SK-N-SH (cell line): Measurements from ENCODE around the gene CDK3.

Experiments
- CTCF ChIP-seq: fragments of 200-600 bp; sonication (generic); IDR thresholded peaks from 2 replicates; pipeline ENCODE4 v1.6.1; 2017; ENCODE audit warnings: antibody characterized with exemption, mild to moderate bottlenecking, moderate library complexity
- RFX5 ChIP-seq: IDR thresholded peaks from 2 replicates; pipeline ENCODE4 v1.6.1; 2012; ENCODE audit warnings: mild to moderate bottlenecking, improper control_type of control experiment, low read length
- SIN3A ChIP-seq: IDR thresholded peaks from 2 replicates; pipeline ENCODE4 v1.6.1; 2012; ENCODE audit warnings: low read depth, mild to moderate bottlenecking, low read length, moderate library complexity, borderline replicate concordance
- TCF12 ChIP-seq: IDR thresholded peaks from 2 replicates; pipeline ENCODE4 v1.4.0; 2012
- USF2 ChIP-seq: fragments of 150-350 bp; IDR thresholded peaks from 2 replicates; pipeline ENCODE4 v1.6.1; 2017; ENCODE audit warnings: antibody characterized with exemption, low read length, low read depth, borderline replicate concordance

GRCh38 chr17:76000016-76000754 lies 470 bp upstream of the CDK3 start:
- no peak for TF ChIP-seq SIN3A
- TF ChIP-seq TCF12, result no peak
- no peak for TF ChIP-seq RFX5
- TF ChIP-seq USF2, result no peak
- TF ChIP-seq CTCF, result peak; percentile 94
